Posterior cingulate gyrus (tissue), 11 donors: Measurements from ENCODE around the gene UBE2O.

Experiments used
- DNase-seq, 10 donors: peaks; one replicate each; pipeline versions ENCODE4 v3.0.0 to v3.0.0-alpha.2; 2020 to 2021; ENCODE audit warnings: mixed read lengths in 3 of 10
- intact Hi-C: fragments of 100-400 bp; cut with DNase I; formaldehyde crosslinking; loops from one replicate; pipeline ENCODE4 v1.15.1; 2023

The UBE2O gene

DNA sequence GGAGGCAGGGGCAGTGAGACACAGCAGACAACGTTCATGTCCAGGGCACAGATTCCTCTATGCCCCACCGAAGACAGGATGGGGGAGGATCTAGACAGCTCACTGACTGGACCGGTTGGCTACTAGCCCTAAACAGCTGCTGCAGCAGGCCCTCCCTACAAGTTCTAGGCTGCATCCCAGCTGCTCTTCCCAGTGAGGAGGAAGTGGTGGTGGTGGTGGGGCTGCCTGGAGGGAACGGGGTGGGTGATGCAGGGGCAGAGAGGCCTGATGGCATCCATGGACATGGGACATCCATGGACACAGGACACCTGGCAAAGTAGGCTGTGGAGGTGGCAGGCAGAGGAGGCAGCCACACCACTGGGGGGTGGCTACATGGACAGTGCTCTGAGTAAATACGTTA lies 50.2 kb downstream of the UBE2O start:
- intact Hi-C loops = no loop called here
- peak in 2 of 10 donors; percentile 35 to 68 for DNase-seq

DNA sequence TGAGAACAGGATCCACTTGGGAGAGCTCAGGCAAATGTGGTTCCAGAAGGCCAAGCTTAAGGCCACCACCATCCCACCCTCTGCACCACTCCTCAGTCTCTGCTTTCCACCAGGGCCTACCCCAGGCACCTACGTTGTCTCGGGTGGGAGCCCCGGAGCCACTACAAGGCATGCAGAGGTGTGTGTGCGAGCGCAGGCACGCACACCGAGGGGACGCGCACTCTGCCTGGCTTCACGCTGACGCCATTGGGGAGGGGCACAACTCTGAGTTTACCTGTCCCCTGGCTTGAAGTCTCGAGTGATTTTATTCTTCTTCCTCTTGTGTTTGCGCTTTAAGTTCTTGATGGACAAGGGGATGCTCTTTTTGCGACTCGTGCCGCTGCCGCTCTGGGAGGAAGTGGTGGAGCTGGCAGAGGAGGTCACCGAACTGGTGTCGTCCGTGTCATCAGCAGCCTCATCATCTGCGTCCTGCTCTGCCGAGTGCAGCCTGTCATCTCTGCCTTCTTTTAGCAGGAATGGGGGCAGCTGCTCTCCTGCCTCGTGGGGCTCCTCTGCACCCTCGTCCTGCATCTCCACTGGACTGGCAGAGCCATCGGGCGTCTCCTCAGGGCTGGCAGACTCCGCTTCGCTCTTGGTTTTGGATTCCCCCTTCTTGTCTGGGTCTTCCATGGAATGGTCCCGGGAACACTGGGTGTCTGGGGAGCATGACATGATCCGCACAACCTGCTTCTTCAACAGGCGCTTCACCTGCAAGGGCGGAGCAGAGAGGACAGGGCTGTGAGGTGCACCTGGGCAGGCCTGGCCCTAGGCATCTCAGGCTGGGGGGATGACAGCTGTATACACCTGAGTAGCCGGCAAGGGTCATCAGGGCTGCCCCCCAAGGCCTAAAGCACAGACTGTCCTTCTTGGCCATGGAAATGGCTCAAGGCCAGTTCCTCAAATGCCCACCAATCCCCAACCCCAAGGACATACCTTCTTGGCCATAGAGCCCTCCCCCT lies 53.5 kb downstream of the UBE2O start:
- intact Hi-C loops = no loop called here

DNA sequence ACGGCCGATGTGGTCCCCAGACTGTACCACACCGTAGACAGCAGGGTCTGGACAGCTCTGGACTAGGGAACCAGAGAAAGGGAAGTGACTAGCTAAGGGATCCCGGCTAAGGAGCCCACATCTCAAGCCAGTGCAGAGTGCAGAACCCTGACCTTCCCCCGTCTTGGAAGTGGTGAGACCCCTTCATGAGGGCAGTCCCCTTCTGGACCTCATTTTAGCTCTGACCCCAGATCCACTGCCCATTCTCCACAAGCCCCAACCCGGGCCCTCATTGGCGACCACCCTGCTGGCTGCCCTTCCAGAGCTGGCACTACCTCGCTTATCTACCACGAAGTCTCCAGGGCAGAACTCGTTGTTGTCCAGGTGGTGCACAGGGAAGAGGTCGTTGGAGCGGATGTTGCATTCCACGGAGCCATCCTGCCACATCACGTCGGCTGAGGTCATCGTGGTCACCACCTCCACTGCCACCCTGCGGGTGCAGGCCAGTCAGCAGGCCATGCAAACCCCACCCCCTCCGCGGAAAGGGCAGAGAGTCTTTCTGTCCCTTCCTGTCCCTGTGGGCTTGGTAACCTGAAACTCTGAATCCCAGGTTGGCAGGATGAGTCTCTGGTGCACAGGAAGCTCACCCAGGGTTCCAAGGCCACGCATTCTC lies 54.3 kb downstream of the UBE2O start:
- DNase-seq = no peak
- intact Hi-C loops = loop anchor here (1.0 kb wide), 1 partner anchor 95 kb away; no protein-coding TSS in a partner anchor

More for the DNA sequence above, 53.5 kb downstream of the UBE2O start:
- DNase-seq = no peak

DNA sequence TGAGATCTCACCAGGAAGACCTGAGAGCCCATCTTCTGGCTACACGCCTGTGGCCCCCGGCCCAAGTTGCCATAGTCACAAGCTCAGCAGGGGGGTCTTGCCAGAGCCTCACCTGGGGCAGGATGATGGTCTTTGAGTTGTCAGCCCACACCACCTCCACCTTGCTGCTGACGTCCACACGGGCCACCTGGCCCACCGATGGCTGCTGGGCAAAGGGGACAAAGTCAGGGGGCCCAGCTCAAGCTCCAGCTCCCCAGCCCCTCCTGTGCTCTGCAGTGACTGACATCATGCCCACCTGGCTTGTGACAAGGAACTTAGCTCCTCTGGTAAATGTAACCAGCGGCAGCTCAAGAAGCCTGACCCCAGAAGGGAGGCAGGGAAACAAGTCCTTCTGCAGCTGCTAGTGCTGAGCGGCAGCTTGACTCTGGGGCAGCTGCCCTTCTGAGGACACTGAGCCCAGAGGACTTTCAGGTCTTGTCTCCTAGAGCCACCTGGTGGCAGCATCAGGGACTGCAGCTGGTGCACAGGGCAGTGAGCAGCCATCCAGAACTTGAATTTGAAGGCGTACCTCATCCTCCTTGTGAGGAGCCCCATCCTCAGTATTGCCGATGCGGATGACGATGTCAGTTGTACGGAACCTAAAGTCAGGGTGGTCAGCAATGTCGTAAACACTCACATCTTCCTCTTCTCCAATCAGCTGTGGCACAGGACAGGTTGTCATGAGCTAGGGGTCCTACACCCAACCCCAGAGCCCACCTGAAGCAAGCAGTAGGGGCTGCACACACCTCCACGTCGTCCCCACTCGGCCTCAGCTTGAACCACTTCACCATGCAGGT lies 55.0 kb downstream of the UBE2O start:
- intact Hi-C loops = loop anchor here (1.0 kb wide), 1 partner anchor 95 kb away; no protein-coding TSS in a partner anchor
- DNase-seq = peak; percentile 80 to 98 (median 94)

DNA sequence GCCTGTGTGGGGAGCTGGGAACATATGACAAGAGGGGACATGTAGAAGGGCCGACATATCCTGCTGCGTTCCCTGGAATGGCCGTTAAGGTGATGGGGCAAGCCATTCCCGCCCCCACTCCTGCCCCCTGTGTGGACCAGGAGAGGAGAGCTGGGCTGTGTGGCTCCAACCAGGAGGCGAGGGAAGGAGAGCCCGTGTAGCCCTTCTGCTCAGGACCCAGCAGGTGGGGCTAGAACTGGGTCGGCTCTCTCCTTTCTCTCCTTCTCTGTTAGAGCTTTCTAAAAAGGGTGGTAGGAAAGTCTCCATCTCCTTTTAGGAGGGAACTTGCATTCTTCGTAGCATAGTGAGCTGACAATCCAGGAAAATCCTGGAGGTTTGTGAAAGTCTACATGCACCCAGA lies 55.8 kb downstream of the UBE2O start:
- no peak for DNase-seq
- intact Hi-C loops = no loop called here

DNA sequence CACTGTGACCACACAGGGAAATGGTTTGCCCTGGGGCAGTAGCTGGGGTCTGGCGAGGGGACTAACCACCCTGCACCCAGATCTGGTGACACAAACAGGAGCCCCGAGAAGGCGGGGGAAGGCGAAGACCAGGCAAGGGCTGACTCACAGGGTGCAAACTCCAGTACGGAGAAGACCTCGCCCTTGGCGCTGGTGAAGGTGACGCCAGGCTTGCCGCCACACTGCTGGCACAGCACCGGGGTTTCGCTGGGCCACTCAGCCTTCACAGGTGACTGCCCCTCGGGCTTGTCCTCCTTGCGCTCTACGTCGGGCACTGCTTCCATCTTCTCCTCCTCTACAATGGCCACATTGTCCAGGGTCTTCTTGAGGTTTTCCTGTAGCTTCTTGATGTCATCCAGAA lies 57.0 kb downstream of the UBE2O start:
- no peak for DNase-seq
- intact Hi-C loops = no loop called here

DNA sequence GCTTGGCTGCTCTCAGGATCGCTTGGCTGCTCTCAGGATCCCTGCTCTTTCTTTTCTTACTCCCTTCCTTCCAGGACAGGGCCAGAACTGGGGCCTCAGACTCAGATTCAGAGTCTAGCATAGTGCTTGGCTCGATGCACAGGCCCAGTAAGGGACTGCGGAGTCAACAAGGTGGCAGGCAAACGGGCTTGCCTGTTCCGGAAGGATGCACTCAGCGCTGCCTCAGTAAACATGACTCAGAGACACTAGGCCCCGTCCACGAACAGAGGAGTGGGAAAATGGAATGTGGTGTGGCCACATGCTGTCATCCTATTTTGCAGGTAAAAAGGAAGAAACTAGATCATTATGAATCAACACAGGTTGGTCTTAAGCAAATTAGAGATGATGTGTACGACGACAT lies 58.8 kb downstream of the UBE2O start:
- DNase-seq = no peak
- intact Hi-C loops = no loop called here

DNA sequence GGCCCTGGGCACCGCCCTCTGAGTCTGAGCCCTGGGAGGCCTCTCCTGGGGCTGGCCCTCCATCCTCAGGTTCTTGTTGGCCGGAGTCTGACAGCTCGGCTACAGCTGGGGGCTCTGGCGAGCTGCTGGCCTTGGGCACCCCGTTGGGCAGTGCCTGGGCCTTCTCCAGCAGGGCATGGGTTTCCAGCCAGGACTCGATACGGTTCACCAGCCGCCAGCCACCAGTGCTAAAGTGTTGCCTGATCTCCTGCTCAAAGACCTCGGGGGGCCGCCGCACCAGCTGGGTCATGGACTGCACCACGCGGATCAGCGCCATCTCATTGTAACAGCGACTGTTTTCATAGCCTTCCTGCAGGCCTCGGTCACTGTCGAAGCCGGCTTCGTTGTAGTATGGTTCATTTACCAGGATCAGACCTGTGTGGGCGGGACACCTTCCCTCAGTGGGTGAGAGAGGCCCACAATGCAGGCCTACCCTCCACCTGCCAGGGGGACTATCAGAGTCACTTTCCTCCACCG lies 61.7 kb downstream of the UBE2O start:
- no peak for DNase-seq
- intact Hi-C loops = no loop called here

DNA sequence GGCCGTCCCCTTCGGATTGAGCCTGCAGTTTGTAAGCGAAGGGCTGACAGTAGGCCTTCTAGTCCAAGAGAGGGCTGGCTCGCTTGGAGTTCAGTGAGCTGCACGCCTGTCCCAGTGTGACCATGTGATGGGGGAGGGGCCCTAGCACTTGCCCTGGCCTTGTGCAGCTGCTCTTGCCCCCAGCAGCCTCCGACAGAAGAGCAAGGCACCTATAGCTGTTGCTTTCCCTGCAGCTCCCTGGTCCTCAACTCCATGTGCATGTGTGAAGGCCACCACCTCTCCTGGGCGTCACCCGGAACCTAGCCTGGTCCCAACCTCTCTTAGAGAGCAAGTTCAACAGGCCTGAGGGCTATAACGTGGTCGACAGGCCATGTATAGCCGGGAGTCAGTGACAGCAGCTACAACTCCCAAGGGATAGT lies 62.9 kb downstream of the UBE2O start:
- intact Hi-C loops = no loop called here
- no peak for DNase-seq

DNA sequence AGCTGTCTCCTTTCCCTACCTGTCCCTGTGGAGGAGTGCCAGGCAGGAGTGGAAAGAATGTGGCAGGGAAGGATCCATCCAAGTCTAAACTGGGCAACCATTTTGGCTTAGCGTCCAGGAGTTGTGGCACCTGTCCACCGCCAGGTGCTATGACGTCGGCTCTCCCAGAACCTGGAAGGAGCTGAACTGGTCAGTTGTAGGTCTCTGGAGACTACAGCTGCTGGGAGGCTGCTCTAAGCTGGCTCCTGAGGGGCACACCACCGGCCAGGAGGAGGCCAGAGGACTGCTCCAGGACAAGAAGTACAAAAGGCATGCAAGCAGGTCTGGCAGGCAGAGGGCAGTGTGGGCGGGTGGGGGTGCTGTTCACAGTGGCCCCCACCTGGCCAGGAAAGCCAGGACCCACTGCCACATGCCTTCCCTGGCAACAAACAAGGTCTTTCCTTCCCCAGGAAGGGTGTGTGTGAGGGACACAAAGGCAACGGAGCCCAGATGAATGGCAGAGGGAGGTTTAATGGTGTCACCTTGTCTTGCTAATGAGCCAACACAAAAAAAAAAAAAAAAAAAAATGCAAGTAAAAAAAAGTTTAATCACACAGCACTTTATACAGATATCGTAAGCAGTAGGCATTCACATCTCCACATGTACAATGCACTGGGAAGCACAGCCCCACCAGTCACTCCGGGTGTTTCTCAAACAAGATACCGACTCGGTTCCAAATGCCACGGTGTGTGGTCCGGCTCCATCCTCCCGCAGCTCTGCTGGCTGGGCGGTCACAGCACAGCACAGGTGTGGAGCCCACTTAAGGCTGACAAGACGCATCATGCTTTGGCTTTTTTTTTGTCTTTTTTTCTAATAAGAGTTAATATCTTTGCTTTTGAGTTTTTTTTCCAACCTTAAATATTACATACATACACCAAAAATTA lies 63.7 kb downstream of the UBE2O start:
- no peak for DNase-seq
- intact Hi-C loops = no loop called here

DNA sequence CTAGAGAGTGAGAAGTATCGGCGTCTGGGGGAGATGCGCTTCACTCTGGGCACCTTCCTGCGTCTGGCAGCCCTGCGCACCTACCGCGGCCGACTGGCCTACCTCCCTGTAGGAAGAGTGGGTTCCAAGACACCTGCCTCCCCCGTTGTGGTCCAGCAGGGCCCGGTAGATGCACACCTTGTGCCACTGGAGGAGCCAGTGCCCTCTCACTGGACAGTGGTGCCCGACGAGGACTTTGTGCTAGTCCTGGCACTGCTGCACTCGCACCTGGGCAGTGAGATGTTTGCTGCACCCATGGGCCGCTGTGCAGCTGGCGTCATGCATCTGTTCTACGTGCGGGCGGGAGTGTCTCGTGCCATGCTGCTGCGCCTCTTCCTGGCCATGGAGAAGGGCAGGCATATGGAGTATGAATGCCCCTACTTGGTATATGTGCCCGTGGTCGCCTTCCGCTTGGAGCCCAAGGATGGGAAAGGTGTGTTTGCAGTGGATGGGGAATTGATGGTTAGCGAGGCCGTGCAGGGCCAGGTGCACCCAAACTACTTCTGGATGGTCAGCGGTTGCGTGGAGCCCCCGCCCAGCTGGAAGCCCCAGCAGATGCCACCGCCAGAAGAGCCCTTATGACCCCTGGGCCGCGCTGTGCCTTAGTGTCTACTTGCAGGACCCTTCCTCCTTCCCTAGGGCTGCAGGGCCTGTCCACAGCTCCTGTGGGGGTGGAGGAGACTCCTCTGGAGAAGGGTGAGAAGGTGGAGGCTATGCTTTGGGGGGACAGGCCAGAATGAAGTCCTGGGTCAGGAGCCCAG lies 65.8 kb downstream of the UBE2O start:
- intact Hi-C loops = no loop called here
- no peak for DNase-seq

DNA sequence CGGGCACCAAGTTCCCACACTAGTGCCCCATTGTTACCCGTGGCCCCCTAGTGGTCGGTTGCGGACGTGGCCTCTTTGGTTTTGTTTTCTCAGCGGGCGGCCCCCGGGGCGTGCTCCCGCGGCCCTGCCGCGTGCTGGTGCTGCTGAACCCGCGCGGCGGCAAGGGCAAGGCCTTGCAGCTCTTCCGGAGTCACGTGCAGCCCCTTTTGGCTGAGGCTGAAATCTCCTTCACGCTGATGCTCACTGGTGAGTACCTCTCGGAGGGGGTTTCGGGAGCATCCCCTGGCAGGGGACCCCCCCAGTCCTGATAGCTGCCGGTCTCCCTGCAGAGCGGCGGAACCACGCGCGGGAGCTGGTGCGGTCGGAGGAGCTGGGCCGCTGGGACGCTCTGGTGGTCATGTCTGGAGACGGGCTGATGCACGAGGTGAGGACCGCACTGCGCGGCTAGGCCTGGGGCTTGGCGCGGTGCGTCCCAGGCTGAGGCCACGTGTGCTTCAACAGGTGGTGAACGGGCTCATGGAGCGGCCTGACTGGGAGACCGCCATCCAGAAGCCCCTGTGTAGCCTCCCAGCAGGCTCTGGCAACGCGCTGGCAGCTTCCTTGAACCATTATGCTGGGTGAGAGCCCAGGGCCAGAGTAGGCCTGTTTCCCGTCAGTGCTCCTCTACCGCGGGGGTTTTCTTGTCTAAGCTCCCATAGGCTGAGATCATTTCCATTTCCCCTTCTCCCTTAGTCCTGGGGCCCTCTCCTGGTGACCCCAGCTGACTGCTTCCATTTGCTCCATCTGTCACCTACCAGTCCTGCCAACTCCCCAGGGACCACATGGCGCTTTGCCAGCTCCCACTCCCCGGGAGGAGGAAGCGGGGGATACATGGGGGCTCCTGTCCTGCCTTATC lies 66.8 kb downstream of the UBE2O start:
- intact Hi-C loops = no loop called here
- peak in 5 of 10 donors; percentile 44 to 81 (median 60) for DNase-seq

DNA sequence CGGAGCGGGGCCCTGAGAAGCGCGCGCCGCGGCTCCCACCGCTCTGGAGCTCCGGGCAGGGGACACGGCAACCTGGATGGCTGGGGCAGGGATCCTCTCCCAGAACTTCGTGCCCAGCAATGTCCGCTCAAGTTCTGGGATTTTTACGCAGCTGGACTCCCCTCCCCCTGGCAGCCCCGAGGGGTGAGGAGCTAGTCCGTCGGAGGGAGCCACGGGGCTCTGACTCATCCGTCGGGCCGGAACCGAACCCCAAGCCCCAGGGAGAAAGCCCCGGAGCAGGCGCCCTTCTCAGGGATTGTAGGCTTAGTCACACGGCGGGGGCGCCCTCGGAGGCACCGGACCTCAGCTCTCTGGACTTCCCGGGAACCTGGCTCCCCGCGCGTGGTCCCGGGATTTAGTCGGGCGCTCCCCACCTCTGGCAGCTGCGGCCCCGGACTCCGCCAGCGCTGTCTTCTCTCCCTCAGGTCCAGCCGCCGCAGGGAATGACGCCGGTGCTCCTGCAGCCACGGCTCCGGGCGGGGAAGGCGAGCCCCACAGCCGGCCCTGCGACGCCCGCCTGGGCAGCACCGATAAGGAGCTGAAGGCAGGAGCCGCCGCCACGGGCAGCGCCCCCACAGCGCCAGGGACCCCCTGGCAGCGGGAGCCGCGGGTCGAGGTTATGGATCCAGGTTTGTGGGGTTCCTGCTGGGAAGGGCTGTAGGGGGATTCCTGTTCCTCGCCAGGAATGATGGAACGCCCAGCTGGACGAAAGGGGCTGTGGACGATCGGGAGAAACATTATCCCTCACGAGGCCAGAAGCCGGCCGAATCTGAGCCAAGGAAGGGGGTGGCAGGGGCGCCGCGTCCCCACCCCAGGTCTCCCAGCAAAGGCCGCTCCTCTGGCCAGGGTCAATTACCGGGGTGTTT lies 67.7 kb downstream of the UBE2O start:
- no peak for DNase-seq
- intact Hi-C loops = no loop called here

DNA sequence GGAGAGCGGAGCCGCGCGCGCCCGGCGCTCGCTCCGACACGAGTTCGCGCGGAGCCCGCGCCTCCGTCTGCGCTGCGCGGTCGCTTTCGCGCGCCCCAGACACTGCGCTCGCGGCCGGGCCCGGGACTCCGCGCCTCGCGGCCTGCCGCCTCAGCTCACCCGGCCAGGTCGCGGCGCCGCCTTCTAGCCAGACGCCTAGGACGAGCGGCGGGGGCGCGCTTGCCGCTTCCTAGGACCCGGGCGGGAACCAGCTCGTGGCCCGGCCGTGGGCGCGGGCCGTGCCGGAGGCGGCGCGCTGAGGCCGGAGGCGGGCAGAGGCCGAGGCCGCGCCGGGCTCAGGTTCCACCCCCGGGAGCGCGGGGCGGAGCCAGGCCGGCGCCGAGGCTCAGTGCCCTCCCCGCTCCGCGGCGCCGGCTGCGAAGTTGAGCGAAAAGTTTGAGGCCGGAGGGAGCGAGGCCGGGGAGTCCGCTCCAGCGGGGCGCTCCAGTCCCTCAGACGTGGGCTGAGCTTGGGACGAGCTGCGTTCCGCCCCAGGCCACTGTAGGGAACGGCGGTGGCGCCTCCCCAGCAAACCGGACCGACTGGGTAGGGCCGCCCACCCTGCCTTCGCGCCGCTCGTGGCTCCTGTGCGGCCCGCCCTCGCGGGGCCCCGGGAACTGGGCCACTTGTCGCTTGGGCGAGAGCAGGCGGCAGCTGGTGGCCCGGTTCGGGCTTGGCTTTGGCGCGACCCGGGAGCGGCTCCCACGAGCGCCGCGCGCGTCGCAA lies 68.5 kb downstream of the UBE2O start, which contains the start of gene SPHK1:
TSS of gene SPHK1 (plus strand) at position 388 of the 765 bp plus-strand sequence. CDS start 1,036 bp downstream, outside the sequence.
- intact Hi-C loops = no loop called here
- DNase-seq = no peak

DNA sequence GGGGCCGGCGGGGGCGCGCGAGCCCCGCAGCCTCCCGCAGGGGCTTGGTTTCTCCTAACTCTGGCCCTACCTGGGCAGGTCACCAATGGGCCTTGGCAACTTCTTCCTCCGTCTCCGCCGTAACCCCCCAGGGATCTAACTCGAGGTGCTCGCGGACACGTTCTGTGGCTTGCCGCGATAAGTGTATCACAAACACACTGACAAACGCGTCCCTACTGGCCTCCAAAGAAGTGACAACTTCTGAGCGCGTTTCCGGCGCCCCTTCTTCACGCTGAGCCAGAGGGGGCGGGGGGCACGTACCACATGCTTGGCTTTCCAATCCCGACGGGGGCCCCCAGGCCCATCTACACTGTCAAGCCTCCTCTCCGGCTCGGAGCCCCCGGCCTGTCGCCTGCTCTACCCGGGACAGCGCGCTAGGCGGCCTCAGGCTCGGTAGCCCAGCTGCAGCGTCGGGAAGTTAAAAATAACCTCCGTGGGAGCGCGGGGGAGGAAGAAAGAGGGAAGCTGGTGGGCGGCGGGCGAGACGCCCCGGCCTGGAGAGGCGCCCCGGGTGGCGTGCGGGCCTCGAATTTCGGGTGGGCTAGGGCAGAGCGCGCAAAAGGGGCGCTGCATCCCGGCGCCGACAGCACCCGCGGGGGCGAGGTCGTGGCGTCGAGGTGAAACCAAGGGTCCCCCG lies 69.3 kb downstream of the UBE2O start:
- intact Hi-C loops = no loop called here
- no peak for DNase-seq
